ENCODE measurements around the gene RAB15.

RAB15 gene

GRCh38 chr14:64992328-64992885, 20.3 kb upstream of the RAB15 start:
- no peak for TF ChIP-seq CTCF (IDR thresholded peaks at IDR 0.05; ENCODE audit: control insufficient read depth, insufficient read depth, low read depth, low read length, missing control alignments)
- H3K4me3 ChIP-seq (ENCODE audit: control insufficient read depth, low read depth, low read length), result no peak overlapping the region
- DNase-seq (ENCODE audit: low read depth), result no peak

GRCh38 chr14:64990939-64991338, 18.8 kb upstream of the RAB15 start:
- H3K4me3 ChIP-seq (ENCODE audit: control insufficient read depth, low read depth, low read length), result no peak overlapping the region
- no peak for TF ChIP-seq CTCF (IDR thresholded peaks at IDR 0.05; ENCODE audit: control insufficient read depth, insufficient read depth, low read depth, low read length, missing control alignments)
- no peak for DNase-seq (ENCODE audit: low read depth)

- TF ChIP-seq CTCF (IDR thresholded peaks at IDR 0.05; ENCODE audit: control insufficient read depth, insufficient read depth, low read depth, low read length, missing control alignments), result no peak
- H3K4me3 ChIP-seq (ENCODE audit: control insufficient read depth, low read depth, low read length), result no peak overlapping the region
- DNase-seq (ENCODE audit: low read depth), result no peak
Measured at GRCh38 chr14:64990296-64990695, 18.2 kb upstream of the RAB15 start.

- H3K4me3 ChIP-seq (ENCODE audit: control insufficient read depth, low read depth, low read length), result peak overlapping the region; percentile 87
- DNase-seq (ENCODE audit: low read depth), result no peak
- no peak for TF ChIP-seq CTCF (IDR thresholded peaks at IDR 0.05; ENCODE audit: control insufficient read depth, insufficient read depth, low read depth, low read length, missing control alignments)
Measured at GRCh38 chr14:64987438-64987767, 15.3 kb upstream of the RAB15 start.

DNA sequence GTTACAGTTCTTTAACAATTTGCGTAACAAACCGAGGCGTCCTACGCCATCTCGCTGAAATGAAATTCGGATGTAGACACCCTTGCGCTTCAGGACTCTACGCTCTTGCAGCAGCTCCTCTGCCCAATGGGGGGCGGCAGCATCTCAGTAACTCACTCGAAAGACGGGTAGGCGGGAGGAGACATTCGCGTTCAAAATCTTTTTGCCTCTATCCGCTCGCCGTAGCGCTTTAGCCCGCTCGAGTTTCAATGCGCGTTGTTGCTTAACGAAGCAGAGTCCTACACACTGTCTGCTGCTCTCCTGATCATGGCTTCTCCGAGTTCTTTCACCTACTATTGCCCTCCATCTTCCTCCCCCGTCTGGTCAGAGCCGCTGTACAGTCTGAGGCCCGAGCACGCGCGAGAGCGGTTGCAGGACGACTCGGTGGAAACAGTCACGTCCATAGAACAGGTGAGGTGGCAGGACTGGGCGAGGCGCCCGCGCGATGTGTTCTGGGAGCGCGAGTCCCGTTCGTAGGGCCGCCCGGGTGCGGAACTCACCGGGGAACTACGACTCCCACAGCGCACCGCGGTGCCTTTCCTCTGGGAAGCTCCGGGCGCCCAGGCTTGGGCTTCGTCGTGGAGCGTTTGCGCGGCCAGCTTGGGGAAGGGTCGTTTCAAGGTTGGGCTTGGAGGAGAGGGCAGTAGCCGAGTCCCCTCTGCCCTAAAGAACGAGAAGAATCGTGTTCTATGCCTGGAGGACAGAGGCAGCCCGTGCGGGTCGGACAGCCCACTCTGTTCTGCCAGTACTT, 14.7 kb upstream of the RAB15 start, which contains the start of gene FNTB:
Gene FNTB, plus strand, starts transcription at position 248 of the 790 bp plus-strand sequence. Its CDS starts 59 bp downstream, at position 307.
- DNase-seq (ENCODE audit: low read depth), result peak; percentile 91
- H3K4me3 ChIP-seq (ENCODE audit: control insufficient read depth, low read depth, low read length), result peak within 1 kb of the TSS; percentile 87
- TF ChIP-seq CTCF (IDR thresholded peaks at IDR 0.05; ENCODE audit: control insufficient read depth, insufficient read depth, low read depth, low read length, missing control alignments), result peak; percentile 87

GRCh38 chr14:64983439-64984310, 11.5 kb upstream of the RAB15 start:
- peak overlapping the region; percentile 24 for H3K4me3 ChIP-seq (ENCODE audit: control insufficient read depth, low read depth, low read length)
- no peak for DNase-seq (ENCODE audit: low read depth)
- peak; percentile 69 for TF ChIP-seq CTCF (IDR thresholded peaks at IDR 0.05; ENCODE audit: control insufficient read depth, insufficient read depth, low read depth, low read length, missing control alignments)

Measured in AG09309 (cell line).